Smooth muscle cell (in vitro differentiated cells): Measurements from ENCODE around the gene TNFAIP8L1. TPM values are rescaled to one million over a fixed set of nuclear protein-coding genes. Genes with fewer than 3 reads are reported as not detected.

ENCODE experiments used
- DNase-seq: peaks from one replicate; lab custom pipeline; 2025; ENCODE audit not compliant: unreplicated experiment; lab: John Stamatoyannopoulos, UW
- H2AFZ ChIP-seq: fragments of 200-600 bp; sonication (generic); 2 replicates; pipeline ENCODE4 v1.6.0; 2016; ENCODE audit warnings: antibody characterized with exemption, low read depth, mild to moderate bottlenecking
- H3F3A ChIP-seq: fragments of 200-600 bp; sonication (generic); 2 replicates; pipeline ENCODE4 v1.6.0; 2017; ENCODE audit warnings: antibody characterized with exemption, low read depth
- H3K27ac ChIP-seq: fragments of 200-600 bp; sonication (generic); 2 replicates; pipeline ENCODE4 v1.5.1; 2016; ENCODE audit warnings: low read depth, mild to moderate bottlenecking
- H3K27me3 ChIP-seq: fragments of 200-600 bp; sonication (generic); 2 replicates; pipeline ENCODE4 v1.6.1; 2016; ENCODE audit warnings: low read depth, mild to moderate bottlenecking
- H3K36me3 ChIP-seq: fragments of 200-600 bp; sonication (generic); 2 replicates; pipeline ENCODE4 v1.5.1; 2016; ENCODE audit warnings: low read depth
- H3K4me1 ChIP-seq: fragments of 200-600 bp; sonication (generic); 2 replicates; pipeline ENCODE4 v1.5.1; 2016; ENCODE audit warnings: low read depth
- H3K4me2 ChIP-seq: fragments of 200-600 bp; sonication (generic); 2 replicates; pipeline ENCODE4 v1.6.0; 2016; ENCODE audit warnings: mild to moderate bottlenecking
- H3K4me3 ChIP-seq: fragments of 200-600 bp; sonication (generic); 2 replicates; pipeline ENCODE4 v1.5.1; 2016; ENCODE audit warnings: mild to moderate bottlenecking
- H3K79me2 ChIP-seq: fragments of 200-600 bp; sonication (generic); 2 replicates; pipeline ENCODE4 v1.6.0; 2016; ENCODE audit warnings: low read depth, mild to moderate bottlenecking
- H3K9ac ChIP-seq: fragments of 200-600 bp; sonication (generic); 2 replicates; pipeline ENCODE4 v1.6.0; 2016; ENCODE audit warnings: low read depth
- H3K9me3 ChIP-seq: fragments of 200-600 bp; sonication (generic); replicated peaks from 2 replicates; pipeline ENCODE4 v1.5.1; 2016; ENCODE audit warnings: low read depth
- H4K20me1 ChIP-seq: fragments of 200-600 bp; sonication (generic); 2 replicates; pipeline ENCODE4 v1.6.0; 2016; ENCODE audit warnings: low read depth
- WGBS: methylation state at CpG from one replicate; pipeline ENCODE4 v1.1.7; 2016; ENCODE audit warnings: low lambda C conversion rate; 5-methylcytosine and 5-hydroxymethylcytosine counted together
- polyA plus RNA-seq: library from polyadenylated mRNA; unstranded; fragments of >200 nt; fragmentation: Nextera tagmentation; extraction: Ambion mirVana; gene quantifications from 2 replicates; pipeline ENCODE4 v1.2.1, GENCODE V29; 2016
- total RNA-seq: library from RNA; depleted of rRNA; stranded (reverse); fragments of >200 nt; gene quantifications from 2 replicates; pipeline ENCODE4 v1.2.3, GENCODE V29; 2014
- TF ChIP-seq, protein P1 (sequence below): fragments of 200-600 bp; sonication (generic); IDR thresholded peaks from 2 replicates; pipeline ENCODE4 v1.5.1; 2017; ENCODE audit warnings: borderline replicate concordance, mild to moderate bottlenecking, antibody characterized with exemption; ENCODE audit not compliant: insufficient read depth, poor library complexity, severe bottlenecking

TNFAIP8L1 gene
- total and polyA plus RNA-seq, 2 experiments from 2014 or later: 2.2 to 5.2 TPM

DNA sequence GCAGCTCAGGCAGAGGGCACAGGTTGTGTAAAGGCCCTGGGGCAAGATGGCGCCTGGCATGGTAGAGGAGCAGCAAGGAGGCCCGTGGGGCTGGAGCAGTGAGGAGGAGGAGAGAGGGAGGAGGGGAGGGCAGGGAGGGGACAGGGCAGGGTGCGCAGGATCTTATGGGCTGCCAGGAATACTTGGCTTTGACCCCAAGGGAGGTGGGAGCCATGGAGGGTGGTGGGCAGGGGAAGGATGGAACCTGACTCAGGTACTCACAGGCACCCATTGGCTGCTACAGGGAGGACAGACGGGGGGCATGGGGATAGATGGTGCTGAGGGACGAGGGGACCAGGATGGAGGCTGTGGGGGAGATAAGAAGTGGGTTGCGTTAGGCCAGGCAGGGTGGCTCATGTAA lies 3.3 kb downstream of the TNFAIP8L1 start:
- WGBS: 95% methylated on average over 4 of the region's 6 CpGs
- no peaks in the 10 kb centered on the region for H3K27me3 ChIP-seq
- DNase-seq: no peak
- no peak overlapping the region for H2AFZ ChIP-seq
- H3K9me3 ChIP-seq: no peaks in the 10 kb centered on the region
- H3F3A ChIP-seq: no peaks in the 10 kb centered on the region
- no peak overlapping the region for H3K4me2 ChIP-seq
- no peaks in the 10 kb centered on the region for H4K20me1 ChIP-seq
- peaks cover 2% of the 10 kb centered on the region for H3K4me1 ChIP-seq
- no peak overlapping the region for H3K4me3 ChIP-seq
- H3K79me2 ChIP-seq: peaks cover 5% of the 10 kb centered on the region
- H3K9ac ChIP-seq: no peak overlapping the region
- H3K36me3 ChIP-seq: no peaks in the 10 kb centered on the region
- H3K27ac ChIP-seq: no peak overlapping the region
- TF ChIP-seq, protein P1, sequence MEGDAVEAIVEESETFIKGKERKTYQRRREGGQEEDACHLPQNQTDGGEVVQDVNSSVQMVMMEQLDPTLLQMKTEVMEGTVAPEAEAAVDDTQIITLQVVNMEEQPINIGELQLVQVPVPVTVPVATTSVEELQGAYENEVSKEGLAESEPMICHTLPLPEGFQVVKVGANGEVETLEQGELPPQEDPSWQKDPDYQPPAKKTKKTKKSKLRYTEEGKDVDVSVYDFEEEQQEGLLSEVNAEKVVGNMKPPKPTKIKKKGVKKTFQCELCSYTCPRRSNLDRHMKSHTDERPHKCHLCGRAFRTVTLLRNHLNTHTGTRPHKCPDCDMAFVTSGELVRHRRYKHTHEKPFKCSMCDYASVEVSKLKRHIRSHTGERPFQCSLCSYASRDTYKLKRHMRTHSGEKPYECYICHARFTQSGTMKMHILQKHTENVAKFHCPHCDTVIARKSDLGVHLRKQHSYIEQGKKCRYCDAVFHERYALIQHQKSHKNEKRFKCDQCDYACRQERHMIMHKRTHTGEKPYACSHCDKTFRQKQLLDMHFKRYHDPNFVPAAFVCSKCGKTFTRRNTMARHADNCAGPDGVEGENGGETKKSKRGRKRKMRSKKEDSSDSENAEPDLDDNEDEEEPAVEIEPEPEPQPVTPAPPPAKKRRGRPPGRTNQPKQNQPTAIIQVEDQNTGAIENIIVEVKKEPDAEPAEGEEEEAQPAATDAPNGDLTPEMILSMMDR: no peak

DNA sequence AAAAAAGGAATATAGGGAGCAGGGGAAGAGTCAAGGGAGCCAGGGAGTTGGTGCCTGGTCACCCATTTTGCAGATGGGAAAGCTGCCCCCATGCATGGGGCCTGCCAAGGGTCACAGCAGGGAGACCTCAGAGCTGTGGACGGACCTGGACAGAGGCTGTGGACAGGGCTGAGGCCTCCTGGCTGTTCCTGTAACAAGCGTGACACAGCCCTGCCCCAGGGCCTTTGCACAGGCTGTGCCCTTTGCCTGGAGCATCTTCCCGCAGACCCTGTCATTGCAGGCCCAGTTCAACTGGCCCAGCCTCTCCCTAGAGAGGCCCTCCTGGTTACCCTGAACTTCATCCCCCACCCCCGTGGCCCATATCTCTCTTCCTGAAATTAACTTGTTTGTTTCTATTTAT lies 6.4 kb downstream of the TNFAIP8L1 start:
- no peaks in the 10 kb centered on the region for H3K9me3 ChIP-seq
- no peaks in the 10 kb centered on the region for H3K79me2 ChIP-seq
- TF ChIP-seq, protein P1: no peak
- DNase-seq: no peak
- H2AFZ ChIP-seq: no peak overlapping the region
- no peak overlapping the region for H3K4me2 ChIP-seq
- H3K4me3 ChIP-seq: no peak overlapping the region
- no peak overlapping the region for H3K27ac ChIP-seq
- H3K9ac ChIP-seq: no peak overlapping the region
- no peaks in the 10 kb centered on the region for H3F3A ChIP-seq
- WGBS: 92% methylated on average over 4 of the region's 4 CpGs
- H3K27me3 ChIP-seq: no peaks in the 10 kb centered on the region
- no peaks in the 10 kb centered on the region for H3K4me1 ChIP-seq
- H4K20me1 ChIP-seq: no peaks in the 10 kb centered on the region
- no peaks in the 10 kb centered on the region for H3K36me3 ChIP-seq

DNA sequence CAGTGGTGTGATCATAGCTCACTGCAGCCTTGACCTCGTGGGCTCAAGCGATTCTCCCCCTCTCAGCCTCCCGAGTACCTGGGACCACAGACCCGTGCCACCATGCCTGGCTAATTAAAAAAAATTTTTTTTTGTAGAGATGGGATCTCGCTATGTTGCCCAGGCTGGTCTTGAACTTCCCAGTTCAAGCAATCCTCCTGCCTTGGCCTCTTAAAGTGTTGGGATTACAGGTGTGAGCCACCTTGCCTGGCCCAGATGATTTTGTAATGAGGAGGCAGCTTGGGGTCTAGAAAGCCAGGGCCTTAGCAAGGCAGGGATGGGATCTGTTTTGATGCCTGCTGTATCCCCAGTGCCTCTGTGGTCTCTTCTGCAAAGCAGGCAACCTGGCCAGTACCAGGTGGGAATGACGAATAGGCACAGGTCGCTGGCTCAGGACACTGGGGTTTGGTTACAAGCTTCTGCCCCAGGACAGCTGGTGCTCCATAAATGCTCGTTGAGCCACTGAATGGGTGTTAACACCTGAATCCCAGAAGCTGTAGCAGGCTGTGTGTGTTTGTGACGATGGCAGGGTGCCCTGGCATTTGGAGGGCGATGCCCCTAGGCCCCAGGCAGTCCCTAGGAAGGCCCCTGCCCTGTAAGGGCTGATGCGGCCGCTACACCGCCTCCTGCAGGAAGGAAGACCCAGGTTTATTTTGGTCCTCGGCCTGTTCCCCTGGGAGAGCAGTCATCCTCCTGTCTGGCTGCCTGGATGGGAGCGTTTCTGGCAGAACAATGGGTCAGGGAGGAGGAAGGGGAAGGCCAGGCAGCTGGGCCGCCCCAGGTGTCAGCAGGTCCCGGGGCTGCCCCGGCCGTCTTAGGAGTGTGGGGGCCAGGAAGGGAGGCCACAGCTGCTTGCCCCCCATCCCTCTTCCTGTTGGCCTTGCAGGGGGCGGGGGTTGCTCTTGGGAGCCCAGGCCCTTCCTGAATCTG lies 8.6 kb downstream of the TNFAIP8L1 start:
- Histone ChIP-seq H3K27me3 (no peaks in the 10 kb centered on the region), H3K4me2 (no peak overlapping the region), H3K36me3 (no peaks in the 10 kb centered on the region), H3K4me1 (no peaks in the 10 kb centered on the region), H2AFZ (no peak overlapping the region), H3K9ac (no peak overlapping the region), H4K20me1 (no peaks in the 10 kb centered on the region), H3K4me3 (no peak overlapping the region), H3F3A (no peaks in the 10 kb centered on the region), H3K27ac (no peak overlapping the region), H3K79me2 (no peaks in the 10 kb centered on the region), H3K9me3 (no peaks in the 10 kb centered on the region)
- TF ChIP-seq, protein P1: no peak
- WGBS: 94% methylated on average over 20 of the region's 20 CpGs
- no peak for DNase-seq
